ENCODE results near the gene DDAH2.

Gene DDAH2

GRCh38 chr6:31706599-31706998 is 22.5 kb downstream of the DDAH2 start, which contains the start of gene LY6G6F (continued):
- TF ChIP-seq TSHZ2 (CRISPR knock-in tag; IDR thresholded peaks at IDR 0.05), result no peak
- no peak for TF ChIP-seq TCF4 (CRISPR knock-in tag; IDR thresholded peaks at IDR 0.05; ENCODE audit: borderline replicate concordance)
- no peak for TF ChIP-seq ZFP3 (CRISPR knock-in tag; IDR thresholded peaks at IDR 0.05)
- no peak for TF ChIP-seq CSRNP3 (CRISPR knock-in tag; IDR thresholded peaks at IDR 0.05)
- no peak for TF ChIP-seq SNAI2 (CRISPR knock-in tag; IDR thresholded peaks at IDR 0.05)
- TF ChIP-seq ZC3H10 (CRISPR knock-in tag; IDR thresholded peaks at IDR 0.05), result no peak
- no peak for TF ChIP-seq ZNF70 (CRISPR knock-in tag; IDR thresholded peaks at IDR 0.05)

- TF ChIP-seq ZNF565 (CRISPR knock-in tag; conservative IDR thresholded peaks at IDR 0.05; ENCODE audit: low read depth) (no peak), CREB5 (CRISPR knock-in tag; IDR thresholded peaks at IDR 0.05; ENCODE audit: low read depth) (no peak), ZFP3 (CRISPR knock-in tag; IDR thresholded peaks at IDR 0.05) (no peak), TSHZ2 (CRISPR knock-in tag; IDR thresholded peaks at IDR 0.05) (no peak), GLIS3 (CRISPR knock-in tag; IDR thresholded peaks at IDR 0.05) (no peak), OSR1 (CRISPR knock-in tag; IDR thresholded peaks at IDR 0.05) (no peak), ZNF70 (CRISPR knock-in tag; IDR thresholded peaks at IDR 0.05) (no peak), ISL1 (CRISPR knock-in tag; IDR thresholded peaks at IDR 0.05) (no peak), BACH2 (CRISPR knock-in tag; IDR thresholded peaks at IDR 0.05; ENCODE audit: borderline replicate concordance) (no peak), ZFP30 (CRISPR knock-in tag; IDR thresholded peaks at IDR 0.05) (no peak), POU6F1 (CRISPR knock-in tag; IDR thresholded peaks at IDR 0.05; ENCODE audit: borderline replicate concordance, low read depth) (no peak), ZNF8 (CRISPR knock-in tag; IDR thresholded peaks at IDR 0.05) (no peak), CSDC2 (CRISPR knock-in tag; IDR thresholded peaks at IDR 0.05) (no peak), TCF4 (CRISPR knock-in tag; IDR thresholded peaks at IDR 0.05; ENCODE audit: borderline replicate concordance) (no peak)
- no peak for ATAC-seq
Observed at GRCh38 chr6:31705931-31706330, 23.2 kb downstream of the DDAH2 start.

GRCh38 chr6:31702819-31703716 is 26.0 kb downstream of the DDAH2 start, which contains the start of gene ABHD16A:
Gene ABHD16A (minus strand): TSS chr6:31703324. CDS start chr6:31703281, 43 bp downstream.
- peak; percentile 95 for ATAC-seq
- no peak for TF ChIP-seq ESRRG (CRISPR knock-in tag; IDR thresholded peaks at IDR 0.05)
- TF ChIP-seq CSRNP3 (CRISPR knock-in tag; IDR thresholded peaks at IDR 0.05), result 0 out of 2 replicates have a peak, but pooled peaks have one; percentile 2
